Stimulated activated CD4-positive, alpha-beta T cell treated with anti-CD3 and anti-CD28 coated beads, Interleukin-4, amount 100 ng/mL, for 1 hour (primary cell): ENCODE results near the gene IFT122.

Source experiments
- DNase-seq: peaks from one replicate; pipeline ENCODE4 v3.0.0-alpha.2; 2020

IFT122 gene

DNA sequence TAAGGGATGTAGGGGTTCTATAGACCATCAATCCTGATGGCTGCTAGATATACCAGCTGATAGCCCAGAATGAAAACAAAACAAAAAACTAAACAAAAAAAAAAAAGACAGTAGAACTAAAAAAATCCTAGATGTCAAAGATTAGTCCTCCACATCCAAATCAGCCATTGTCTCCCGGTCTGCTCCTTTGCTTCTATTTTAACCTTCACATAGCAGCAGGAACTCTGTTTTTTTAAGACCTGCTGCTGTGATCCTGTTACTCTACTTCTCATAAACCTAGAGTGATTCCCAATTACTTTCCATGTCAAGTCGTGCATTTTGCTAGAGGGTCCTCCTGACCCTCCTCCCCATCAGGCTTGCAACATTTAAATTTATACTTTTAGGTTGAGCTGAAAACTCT is 2.5 kb downstream of the IFT122 start:
- no peak for DNase-seq

DNA sequence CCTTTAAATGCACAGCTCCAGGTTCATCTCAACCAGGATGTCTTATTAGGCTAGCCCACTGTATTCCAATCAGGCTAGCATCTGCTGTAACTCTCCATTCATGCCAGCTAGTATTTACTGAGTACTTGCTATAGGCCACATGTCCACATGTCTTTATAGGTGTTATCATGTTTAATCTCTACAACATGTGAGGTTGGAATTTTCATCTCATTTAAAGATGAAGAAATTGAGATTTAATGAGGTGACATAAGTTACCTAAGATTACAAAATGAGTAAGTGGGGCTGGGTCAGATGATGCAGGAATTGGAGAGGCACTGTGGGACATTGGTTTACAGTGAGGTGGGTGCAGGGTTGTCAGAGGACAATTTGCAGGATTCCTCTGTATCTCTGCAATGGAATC is 2.9 kb downstream of the IFT122 start:
- DNase-seq: no peak

DNA sequence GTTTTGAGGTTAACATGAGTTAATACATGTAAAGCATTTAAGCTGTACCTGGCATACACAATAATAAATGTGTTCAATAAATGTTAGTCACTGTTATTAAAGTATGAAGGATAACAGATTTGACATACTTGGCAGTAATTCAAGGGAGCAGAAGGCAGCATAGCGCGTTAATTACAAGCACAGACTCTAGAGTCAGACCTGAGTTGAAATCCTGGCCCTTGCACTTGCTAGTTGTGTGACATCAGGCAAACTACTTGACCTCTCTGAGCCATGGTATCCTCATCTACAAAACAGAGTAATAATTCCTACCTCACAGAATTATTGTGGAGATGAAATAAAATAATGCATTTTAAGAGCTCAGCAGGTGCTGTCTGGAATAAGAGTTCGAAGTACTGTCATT is 5.4 kb downstream of the IFT122 start:
- no peak for DNase-seq

DNA sequence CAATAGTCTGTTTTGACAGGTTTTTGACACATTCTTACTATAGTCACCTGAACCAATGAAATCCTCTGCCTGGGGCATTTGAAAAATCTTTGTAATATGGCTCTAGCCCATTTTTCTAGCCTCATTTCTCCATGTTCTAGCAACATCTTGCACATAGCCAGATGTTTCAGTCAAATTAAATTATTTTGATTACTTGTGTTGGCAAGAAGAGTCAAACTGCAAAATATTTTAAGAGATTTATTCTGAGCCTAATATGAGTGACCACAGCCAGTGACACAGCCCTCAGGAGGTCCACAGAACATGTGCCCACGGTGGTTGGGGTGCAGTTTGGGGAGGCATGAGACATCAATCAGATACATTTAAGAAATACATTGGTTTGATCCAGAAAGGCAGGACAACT is 6.9 kb downstream of the IFT122 start:
- DNase-seq: no peak

DNA sequence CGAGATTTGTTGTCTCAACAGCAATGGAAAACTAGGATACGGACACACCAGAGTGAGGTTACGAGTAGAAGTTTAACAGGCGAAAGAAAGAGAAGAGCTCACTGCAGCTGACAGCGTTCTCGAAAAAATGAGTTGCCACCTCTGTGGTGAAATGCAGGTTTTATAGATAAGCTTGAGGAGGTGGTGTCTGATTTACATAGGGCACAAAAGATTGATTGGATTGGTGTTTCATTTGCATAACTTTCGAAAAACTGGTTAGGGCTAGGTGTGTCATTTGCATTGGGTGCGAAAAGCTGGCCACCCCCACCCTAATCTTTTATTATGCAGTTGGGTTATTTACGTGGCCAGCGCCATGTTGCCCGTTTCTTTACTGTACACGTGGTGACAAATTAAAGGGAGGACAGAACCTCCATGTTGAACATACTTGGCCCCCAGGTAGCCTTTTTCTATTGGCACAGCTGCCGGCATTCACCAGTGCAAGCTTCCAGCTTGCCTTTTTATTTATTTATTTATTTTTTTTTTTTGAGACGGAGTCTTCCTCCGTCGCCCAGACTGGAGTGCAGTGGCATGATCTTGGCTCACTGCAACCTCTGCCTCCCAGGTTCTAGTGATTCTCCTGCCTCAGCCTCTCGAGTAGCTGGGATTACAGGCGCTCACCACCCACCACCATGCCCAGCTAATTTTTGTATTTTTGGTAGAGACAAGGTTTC is 8.3 kb downstream of the IFT122 start:
- no peak for DNase-seq

DNA sequence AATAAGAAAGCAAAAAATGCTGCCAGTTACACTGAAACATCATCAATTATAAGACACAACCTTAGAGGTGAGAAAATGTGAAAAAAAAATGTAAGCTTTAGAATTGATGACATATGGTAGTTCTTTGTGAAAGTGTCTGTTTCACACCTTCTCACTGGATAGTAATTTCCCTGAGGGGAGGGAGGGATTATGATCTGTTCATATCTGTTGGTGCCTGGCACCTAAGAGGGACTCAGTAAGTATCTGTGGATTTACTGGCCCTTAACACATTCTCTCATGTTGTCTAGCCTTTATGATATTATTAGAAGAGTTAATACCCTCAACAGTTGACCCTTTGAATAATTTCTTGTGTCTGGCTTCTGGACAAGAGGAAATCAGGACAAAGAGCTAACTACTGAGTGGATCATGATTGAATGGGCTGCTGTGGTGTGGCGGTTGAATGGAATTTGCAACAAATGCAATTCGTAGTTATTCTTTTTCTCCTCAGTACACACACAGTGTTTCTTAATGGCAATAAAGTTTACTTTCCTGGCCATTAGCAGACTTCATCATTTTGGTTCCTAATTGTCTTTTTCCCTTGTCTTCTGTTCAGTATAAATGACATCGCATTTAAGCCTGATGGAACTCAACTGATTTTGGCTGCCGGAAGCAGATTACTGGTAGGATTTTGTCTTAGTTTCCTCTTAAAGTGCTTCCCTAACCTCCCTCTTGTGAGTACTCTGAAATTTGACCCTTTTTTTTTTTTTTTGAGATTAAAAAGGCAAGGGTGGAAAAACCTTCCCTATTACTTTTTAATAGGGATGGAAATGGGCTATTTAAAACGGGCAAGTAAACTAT is 9.5 kb downstream of the IFT122 start:
- no peak for DNase-seq

DNA sequence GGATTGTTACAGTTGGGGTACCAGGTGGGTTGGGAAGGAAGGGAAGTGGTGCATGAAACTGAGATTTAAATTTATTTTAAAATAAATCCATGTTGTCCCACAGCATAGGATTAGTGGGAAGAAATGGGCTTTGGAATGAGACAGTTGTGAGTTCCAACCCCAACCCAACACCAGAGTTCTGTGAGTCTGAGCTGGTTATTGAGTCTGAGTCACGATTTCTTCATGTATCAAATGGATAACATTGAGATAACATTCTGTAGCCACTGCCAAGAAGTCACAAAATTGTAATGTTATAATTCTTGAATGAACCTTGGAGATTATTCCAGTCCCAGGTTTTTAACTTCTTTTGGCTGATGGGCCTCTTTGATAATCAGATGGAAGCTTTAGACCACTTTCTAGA is 13.7 kb downstream of the IFT122 start:
- no peak for DNase-seq

DNA sequence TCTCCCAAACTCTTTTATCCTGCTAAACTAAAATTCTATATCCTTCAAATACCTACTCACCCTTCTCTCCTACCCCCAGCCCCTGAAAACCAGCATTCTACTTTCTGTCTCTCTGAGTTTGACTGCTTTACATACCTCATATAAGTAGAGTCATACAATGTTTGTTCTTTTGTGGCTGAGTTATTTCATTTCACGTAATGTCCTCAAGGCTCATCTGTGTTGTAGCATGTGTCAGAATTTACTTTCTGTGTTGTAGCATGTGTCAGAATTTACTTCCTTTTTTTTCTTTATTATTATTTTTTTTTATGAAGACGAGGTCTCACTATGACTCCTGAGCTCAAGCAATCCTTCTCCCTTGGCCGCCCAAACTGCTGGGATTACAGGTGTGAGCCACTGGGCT is 20.1 kb downstream of the IFT122 start:
- DNase-seq: no peak

DNA sequence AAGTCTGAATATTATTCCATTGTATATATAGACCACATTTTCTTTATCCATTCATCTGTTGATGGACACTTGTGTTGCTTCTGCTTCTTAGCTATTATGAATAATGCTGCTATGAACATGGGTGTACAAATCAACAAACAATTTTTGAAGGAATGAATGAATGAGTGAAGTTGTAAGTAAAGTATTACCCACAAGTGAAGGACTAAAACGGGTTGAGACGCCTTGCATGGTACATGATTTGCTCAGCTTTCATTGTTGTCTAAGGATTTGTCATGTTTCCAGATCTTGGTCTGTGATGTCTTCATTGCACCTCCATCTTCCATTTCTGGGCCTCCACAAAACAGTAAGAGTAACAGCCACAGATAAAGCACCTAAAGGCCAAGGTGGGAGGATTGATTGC is 20.5 kb downstream of the IFT122 start:
- DNase-seq: no peak

DNA sequence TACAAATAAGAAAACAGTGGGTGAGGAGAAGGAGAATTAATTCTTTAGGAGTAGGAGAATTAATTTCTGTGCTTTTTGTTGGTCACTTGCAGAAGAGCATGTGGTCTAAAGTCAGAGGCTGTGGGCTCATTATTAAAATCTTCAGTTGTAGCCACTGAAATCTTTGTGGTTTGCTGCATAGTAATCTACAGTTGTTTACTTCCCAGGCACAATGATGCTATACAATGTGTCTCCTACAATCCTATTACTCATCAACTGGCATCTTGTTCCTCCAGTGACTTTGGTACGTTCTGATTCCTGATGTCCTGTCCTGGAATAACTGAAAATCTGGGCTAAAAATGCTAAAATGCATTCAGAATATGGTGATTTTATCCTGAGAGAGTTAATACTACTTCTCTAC is 21.0 kb downstream of the IFT122 start:
- no peak for DNase-seq

DNA sequence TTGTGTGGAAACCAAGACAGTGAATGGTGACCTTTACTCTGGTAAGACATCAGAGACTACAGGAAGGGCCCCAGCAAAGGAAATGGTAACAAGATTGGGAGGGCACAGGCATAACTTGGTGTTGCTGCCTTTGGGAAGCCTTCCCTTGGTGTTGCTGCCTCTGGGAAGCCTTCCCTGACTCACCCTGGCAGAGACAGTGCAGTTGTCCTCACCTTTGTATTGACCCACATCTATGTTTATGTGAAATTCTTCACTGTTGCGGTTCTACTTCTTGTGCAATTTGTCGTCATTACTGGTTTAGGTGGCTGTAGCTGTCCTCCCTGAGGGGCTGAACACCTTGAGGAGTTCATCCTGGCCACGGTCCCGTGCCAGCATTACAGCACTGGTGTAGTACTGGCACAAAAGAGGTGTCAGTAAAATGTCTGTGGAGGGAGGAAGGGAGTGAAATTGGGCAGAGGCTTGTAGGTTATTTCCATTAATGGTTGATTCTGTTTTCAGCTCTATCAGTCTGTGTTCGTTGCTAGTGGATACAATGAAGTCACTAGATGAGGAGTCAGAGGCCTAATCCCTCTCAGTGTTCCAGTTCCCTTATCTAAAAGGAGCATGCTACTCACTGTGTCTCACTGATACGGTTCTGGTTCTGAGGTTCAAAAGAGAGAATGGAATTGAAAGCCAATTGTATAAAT is 21.6 kb downstream of the IFT122 start:
- DNase-seq: no peak

DNA sequence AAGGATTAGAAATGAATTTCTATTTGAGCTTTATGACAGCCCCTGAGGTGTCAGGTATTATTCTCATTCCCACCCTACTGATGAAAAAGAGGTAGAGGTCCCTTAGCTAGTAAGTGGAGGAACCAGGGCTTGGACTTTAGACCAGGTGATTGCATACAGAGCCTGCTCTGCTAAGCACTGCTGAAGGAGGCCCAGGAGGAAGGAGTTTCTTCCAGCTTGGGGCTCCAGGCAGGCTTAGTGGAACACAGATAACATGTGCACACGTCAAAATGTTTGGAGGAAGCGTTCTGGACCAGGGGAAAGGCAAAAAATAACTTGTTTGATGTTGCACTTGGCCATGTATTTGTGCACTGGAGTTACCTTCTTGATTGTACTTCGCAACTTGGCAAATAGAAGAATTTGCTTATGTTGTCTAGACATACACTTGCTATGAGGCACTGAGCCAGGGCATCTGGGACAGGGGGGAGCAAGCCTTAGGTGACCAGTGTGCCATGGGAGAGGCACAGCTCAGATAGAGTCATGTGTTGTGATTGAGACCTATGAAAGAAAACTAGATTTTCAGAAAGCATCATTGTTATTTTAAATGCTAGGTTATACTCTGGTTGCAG is 22.4 kb downstream of the IFT122 start:
- no peak for DNase-seq

DNA sequence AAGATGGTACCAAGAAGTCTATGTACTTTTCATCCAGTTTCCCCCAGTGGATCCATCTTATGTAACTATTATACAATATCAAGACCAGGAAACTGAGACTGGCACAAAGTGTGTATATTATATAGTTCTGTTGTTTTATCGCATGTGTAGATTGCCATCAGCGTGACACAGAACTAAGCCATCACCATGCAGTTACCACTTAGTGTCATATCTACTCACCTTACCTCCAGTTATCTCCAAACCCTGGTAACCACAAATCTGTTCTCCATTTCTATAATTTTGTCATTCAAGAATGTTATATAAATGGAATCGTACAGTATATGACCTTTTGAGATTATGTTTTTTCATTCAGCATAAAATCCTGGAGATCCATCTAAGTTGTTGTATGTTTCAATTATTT is 23.1 kb downstream of the IFT122 start:
- DNase-seq: no peak

DNA sequence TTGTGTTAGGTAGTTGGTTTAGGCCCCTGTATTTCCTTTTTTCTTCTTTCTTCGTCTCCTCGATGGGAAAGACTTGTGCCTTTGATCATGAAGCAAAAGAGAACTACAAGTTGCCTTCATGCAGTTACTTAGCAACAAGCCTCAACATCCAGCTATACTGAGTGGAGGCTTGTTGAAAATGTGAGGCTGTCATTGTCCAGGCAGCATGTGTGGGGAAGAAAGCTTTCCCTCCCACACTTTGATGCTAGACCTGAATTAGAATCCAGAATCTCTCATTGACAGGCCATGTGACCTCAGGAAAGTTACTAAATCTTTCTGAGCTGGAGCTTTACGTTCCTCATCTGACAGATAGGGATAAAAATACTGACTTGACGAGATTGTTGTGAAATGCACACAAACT is 23.7 kb downstream of the IFT122 start:
- DNase-seq: no peak

DNA sequence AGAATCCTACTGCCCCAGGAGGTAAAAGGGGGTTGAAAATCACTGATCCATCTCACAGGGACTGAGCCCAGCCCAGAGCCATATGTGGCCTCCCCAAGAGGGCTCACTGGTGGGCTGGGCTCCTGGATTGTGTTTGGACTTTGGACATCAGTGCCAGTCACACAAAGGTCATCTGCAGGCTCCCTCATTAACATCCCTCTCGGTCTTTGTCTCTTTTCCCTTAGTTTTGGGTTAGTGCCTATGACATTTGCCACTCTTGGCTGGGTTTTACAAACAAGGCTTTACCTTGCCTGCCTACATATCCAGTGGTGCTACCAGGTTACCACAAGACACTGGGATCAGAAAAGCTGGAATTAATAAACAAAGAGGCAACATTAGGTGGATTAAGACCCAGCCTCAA is 27.9 kb downstream of the IFT122 start:
- DNase-seq: no peak

DNA sequence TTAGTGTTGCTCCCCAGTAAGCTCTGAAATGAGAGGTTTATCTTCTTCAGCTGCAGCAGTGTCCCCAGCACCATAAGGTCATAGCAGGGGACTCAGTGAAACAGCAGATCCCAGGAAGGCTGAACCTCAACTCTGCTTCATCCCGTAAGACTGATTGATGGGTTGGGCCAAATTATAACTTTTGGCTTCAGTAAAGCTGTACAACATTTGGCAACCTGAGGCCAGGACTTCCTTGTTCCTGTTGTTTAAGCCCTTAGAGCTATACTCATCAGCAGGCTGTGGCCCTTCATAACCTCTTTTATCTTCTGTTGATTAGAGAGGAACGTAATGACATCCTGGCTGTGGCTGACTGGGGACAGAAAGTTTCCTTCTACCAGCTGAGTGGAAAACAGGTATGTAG is 29.0 kb downstream of the IFT122 start:
- no peak for DNase-seq

DNA sequence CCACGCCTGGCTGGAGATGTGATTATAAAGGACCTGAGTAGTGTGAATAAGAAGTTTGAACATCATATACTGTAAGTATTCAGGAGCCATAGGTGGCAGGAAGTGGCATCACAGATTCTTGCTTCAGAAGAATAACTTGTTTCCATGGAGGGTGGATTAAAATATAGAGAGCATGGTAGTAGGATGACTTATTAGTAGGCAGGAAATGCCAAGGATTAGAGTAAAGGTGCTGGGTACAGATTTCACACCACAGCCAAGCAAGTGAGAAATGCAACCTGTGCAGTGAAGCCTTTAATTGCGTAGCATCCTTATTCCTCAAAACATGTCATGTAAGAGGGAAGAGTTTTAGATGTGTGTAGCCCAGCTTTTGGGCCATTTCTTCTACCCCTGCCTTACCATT is 30.8 kb downstream of the IFT122 start:
- no peak for DNase-seq

DNA sequence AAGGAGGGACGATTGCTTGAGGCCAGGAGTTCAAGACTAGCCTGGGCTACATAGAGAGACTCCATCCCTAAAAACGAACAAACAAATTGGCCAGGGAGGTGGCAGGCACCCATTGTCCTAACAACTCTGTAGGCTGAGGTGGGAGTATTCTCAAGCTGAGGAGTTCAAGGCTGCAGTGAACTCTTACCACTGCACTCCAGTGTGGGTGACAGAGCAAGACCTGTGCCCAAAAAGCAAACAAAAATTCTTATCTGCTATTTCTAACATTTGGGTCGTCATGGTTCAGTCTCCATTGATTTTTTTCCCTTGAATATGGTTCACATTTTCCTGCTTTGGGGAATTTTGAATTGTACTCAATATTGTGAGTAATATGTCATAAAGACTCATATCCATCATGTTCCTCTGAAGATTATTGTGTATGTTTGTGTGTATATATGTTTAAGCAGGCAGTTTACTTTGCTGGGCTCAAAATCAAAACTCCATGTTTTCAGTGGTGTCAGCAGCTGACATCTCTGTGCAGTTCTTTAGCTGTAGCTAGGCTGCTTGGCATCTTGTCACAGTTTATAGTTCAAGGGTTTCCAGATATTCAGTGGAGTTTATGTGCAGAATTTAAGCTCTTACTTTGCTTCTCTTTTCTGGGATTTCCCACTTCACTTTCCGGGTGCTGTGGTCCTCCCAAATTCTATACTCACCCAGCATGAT is 33.2 kb downstream of the IFT122 start:
- no peak for DNase-seq

DNA sequence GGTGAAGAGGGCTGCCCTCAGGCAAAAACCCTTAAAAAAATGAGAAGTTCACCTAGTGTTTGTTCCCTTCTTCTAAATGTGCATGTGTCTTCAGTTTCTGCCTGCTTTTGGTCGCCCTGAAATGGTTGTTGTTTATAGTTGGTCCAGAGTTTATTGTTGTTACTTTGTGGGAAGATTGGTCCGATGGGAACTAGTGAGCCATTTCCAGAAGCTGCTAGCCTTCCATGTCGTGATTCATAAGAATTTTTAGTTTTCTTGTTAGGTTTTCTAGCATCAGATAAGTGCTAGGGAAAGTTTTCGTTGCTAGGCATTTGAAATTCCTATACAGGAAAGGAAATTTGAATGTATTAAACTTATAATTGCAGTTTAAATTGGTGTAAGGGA is 33.7 kb downstream of the IFT122 start:
- no peak for DNase-seq

DNA sequence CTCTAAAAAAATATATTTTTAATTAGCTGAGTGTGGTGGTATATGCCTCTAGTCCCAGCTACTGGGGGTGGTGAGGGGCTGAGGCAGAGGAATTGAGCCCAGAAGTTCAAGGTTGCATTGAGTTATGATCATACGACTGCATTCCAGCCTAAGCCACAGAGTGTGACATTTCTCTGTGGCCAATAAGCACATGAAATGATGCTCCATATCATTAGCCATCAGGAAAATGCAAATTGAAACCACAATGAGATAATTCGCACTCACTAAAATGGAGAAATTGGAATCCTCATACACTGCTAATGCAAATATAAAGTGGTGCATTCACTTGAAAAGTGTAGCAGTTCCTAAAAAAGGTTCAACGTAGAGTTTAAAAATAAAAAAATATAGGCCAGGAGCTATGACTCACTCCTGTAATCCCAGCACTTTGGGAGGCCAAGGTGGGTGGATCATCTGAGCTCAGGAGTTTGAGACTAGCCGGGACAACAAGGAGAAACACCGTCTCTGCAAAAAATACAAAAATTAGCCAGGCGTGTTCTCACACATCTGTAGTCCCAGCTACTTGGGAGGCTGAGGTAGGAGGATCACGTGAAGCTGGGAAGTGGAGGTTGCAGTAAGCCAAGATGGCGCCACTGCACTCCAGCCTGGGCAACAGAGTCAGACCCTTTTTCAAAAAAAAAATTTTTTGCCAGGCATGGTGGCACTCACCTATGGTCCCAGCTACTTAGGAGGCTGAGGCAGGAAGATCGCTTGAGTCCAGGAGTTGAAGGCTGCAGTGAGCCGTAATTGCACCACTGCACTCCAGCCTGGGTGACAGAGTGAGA is 35.2 kb downstream of the IFT122 start:
- no peak for DNase-seq

DNA sequence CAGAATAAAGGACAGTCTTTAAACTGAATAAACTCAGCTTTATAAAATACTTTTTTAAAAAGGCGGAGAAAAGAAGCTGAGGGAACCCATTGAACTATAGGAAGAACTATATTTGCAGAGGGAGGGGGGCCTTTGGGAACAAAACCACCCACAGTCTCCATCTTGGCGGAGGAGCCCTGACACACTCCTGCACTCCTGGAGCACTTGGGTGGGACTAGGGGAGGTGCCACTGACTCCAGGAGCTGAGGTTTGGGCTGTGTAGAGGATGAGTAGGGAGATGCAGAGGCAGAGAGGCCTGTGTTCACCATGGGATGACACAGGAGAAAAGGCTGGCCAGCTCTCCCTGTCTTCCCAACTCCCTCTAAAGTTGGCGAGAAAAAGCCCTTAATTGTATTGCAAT is 35.8 kb downstream of the IFT122 start:
- no peak for DNase-seq

DNA sequence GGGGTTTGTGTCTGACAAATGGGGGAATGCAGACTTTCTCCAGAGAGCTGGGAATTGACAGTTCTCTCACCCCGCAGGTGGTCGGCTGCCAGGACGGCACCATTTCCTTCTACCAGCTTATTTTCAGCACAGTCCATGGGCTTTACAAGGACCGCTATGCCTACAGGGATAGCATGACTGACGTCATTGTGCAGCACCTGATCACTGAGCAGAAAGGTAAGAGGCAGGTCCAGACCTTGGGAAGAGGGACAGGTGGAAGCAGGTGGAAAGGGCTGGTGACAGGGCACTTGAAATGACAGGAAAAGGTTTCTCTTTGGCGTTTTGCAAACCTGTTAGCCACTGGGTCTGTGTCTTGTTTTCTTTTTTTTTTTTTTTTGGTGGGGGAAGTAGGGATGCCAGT is 36.6 kb downstream of the IFT122 start:
- no peak for DNase-seq
